GM10248 (cell line): ENCODE measurements around the gene PSMA1.

Experiments
- CTCF ChIA-PET: fragments of 300-600 bp; sonication (Branson Sonifier 250); formaldehyde crosslinking; extraction: SDS; loops from one replicate; lab custom pipeline; 2021; ENCODE audit warnings: antibody characterized with exemption; lab: Yijun Ruan, JAX
- POLR2A ChIA-PET: fragments of 350-650 bp; sonication (Branson Sonifier 250); formaldehyde crosslinking; extraction: SDS; loops from one replicate; lab custom pipeline; 2020; ENCODE audit warnings: antibody characterized with exemption; lab: Yijun Ruan, JAX
- DNase-seq: peaks from one replicate; pipeline ENCODE4 v3.0.0; 2012; ENCODE audit errors: extremely low spot score
- TF ChIP-seq, protein P1 (sequence below): IDR thresholded peaks from 2 replicates; pipeline ENCODE4 v1.5.1; 2012; ENCODE audit warnings: mild to moderate bottlenecking, low read depth; ENCODE audit errors: extremely low read depth, missing control alignments, control extremely low read depth

PSMA1 gene

DNA sequence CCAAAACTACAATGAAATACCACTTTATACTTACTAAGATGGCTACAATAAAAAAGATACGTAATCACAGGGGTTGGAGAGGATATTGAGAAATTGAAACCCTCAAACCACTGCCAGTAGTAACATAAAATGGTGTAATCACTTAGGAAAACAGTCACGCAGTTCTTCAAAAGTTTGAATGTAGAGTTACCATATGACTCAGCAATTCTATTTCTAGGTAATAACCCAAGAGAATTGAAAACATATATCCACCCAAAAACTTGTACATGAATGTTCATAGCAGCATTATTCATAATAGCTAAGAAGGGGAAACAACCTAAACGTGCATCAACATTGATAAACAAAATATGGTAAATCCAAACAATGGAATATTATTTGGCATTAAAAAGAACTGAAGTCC is 24.4 kb upstream of the PSMA1 start:
- ChIA-PET POLR2A (no interaction called here), CTCF (interaction anchor here (0.7 to 2.0 kb wide), 2 partner anchors 10 to 363 kb away, joined by 3 to 6 read pairs; no protein-coding TSS in a partner anchor)
- TF ChIP-seq, protein P1, sequence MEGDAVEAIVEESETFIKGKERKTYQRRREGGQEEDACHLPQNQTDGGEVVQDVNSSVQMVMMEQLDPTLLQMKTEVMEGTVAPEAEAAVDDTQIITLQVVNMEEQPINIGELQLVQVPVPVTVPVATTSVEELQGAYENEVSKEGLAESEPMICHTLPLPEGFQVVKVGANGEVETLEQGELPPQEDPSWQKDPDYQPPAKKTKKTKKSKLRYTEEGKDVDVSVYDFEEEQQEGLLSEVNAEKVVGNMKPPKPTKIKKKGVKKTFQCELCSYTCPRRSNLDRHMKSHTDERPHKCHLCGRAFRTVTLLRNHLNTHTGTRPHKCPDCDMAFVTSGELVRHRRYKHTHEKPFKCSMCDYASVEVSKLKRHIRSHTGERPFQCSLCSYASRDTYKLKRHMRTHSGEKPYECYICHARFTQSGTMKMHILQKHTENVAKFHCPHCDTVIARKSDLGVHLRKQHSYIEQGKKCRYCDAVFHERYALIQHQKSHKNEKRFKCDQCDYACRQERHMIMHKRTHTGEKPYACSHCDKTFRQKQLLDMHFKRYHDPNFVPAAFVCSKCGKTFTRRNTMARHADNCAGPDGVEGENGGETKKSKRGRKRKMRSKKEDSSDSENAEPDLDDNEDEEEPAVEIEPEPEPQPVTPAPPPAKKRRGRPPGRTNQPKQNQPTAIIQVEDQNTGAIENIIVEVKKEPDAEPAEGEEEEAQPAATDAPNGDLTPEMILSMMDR, result no peak
- DNase-seq, result no peak

DNA sequence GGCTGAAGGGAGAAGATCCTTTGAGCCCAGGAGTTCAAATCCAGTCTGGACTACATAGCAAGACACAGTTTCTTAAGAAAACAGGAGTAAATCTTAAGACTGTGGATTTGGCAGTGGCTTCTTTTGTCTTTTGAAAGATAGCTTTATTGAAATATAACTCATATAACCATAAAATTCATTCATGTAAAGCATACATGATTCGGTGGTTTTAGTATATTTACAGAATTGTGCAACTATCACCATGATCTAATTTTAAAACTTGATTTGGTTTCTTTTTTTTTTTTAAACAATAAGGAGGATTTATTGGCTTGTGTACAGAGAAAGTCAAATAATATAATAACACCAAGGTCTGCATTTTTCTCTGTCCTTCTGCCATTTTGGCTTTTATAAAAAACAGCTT is 23.1 kb upstream of the PSMA1 start:
- POLR2A ChIA-PET, result no interaction called here
- no peak for DNase-seq
- TF ChIP-seq, protein P1, result no peak
- CTCF ChIA-PET, result interaction anchor here (1.2 to 3.1 kb wide), 4 partner anchors 9 to 364 kb away, joined by 3 to 19 read pairs (median 6); no protein-coding TSS in a partner anchor

DNA sequence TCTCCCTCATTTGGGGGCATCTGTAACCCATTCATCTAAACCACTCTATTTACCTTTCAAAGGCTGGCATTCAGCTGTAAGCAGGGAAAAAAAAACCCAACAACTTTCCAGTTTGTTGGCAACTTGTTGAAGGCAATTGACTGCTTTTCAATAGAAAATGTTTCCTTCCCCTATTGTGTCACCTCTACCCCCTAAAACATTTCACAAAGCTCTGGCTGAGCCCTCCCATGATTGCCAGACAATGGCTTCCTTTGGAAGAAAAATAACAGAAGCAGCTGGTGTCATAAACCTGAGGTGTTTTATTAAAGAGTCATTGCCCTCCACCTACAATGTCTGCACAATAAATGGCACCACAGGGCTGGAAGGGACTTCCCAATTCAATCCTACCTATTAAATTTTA is 22.1 kb upstream of the PSMA1 start:
- ChIA-PET POLR2A (no interaction called here), CTCF (interaction anchor here (1.2 to 3.1 kb wide), 5 partner anchors 10 to 365 kb away, joined by 3 to 19 read pairs (median 5); no protein-coding TSS in a partner anchor)
- no peak for DNase-seq
- TF ChIP-seq, protein P1, result no peak

DNA sequence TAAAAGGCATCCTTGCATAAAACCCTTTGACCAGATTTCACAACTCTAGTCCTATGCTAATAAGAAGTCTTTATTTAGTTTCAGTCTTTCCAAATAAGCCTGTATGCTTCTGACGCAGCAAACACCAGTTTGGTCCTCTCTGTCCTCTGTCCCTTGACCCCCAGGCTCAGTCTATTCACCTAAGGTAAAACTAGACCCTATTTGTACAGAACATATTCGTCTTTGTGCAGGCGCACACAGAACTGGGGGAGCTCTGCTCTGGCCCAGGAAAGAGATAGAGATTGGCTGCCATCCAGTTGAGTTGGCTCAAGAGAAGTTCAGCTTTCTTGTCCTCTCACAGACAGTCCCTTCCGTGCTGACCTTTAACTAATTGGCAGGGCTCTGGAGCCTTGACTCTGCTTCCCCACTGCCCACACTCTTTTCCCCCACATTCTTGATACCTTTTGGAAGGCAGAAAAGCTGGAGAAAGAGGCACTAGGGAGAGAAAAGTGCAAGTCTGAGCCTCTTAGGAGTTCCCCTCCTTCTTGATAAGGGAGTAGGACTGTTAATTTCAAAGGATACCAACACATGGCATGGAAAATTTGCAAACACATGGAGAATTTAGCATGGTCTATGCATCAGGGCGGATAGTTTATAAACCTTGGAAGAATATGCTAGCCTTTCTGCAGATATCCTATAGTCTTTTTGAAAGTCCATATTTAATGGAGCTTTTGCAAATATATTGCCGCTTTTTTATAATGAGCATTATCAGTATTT is 21.2 kb upstream of the PSMA1 start:
- CTCF ChIA-PET, result interaction anchor here (1.4 to 3.1 kb wide), 4 partner anchors 9 to 366 kb away, joined by 3 to 19 read pairs (median 6); no protein-coding TSS in a partner anchor
- TF ChIP-seq, protein P1, result no peak
- POLR2A ChIA-PET, result no interaction called here
- DNase-seq, result no peak

DNA sequence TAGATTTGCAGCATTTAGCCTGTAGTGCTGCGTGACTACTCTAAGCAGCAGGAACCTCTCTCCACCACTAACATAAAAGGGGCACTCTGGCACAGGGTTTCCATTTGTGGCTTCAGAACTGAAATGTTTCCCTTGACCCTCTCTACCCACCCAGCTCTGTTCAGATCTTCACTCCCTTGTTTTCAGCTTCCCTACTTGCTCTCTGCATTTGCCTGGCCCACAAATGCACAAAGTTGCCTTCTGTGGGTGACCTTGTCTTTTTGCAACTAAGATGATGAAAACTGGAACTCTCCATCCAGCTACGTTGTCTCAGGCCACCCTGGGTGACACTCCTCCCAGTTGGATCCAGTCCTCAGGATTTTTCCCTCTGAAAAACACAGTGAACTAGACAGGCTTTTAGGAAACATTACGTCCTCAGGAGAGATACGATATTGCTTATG is 19.8 kb upstream of the PSMA1 start:
- no peak for DNase-seq
- ChIA-PET CTCF (interaction anchor here (3.1 to 4.1 kb wide), 2 partner anchors 12 to 368 kb away, joined by 6 to 37 read pairs; no protein-coding TSS in a partner anchor), POLR2A (no interaction called here)

DNA sequence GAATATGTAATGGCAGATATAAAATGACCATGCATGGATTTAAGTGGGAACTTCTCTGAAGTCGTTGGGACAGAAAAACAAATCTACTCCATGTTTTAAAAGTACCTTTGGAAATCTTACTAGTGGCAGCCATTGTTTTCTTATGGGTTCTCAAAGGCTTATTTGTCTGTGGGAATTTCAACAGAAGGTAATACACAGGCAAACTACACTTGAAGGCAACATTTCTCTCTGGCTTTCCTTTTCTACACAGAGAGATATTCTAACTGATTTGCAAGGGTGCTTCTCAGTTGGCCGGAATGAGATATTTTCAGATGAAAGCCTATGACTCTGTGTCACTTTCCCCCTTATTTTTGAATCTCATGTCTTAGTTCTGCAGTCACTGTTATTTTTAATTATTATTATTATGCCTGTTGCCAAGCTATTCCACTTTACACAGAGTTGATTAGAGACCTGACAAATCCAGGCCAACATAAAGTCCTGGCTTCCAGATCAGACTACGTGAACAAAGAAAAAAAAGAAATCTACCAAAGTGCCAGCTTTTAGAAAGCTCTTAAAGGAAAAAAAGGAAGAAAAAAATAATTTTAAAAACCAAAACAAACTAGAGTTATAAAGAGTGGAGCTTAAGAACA is 18.9 kb upstream of the PSMA1 start:
- ChIA-PET CTCF (interaction anchor here (0.9 to 4.1 kb wide), 5 partner anchors 9 to 369 kb away, joined by 3 to 37 read pairs (median 6); no protein-coding TSS in a partner anchor), POLR2A (no interaction called here)
- TF ChIP-seq, protein P1, result no peak
- no peak for DNase-seq

More for the DNA sequence above, 19.8 kb upstream of the PSMA1 start:
- TF ChIP-seq, protein P1, result no peak
